ENCODE results near the gene ADGRL3.

DNA sequence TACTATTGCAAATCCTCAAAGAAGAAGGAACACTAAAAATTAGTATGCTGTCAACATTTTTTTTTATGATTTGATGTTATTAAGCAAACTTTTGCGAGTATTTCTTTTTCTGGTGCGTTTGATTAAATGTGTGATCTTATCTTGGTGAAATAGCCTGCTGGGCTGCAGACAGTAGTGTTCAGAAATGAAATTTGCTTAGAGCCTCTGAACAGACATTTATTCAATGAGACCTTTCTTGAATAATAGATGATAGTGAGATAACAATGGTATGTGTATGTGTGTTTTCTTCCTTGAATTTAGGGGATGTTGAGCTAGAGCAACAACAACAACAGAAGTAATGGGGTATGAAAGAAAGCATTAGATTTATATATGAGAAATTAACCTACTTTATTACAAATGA lies 12.7 kb downstream of the ADGRL3 start:
- TF ChIP-seq, protein P1, sequence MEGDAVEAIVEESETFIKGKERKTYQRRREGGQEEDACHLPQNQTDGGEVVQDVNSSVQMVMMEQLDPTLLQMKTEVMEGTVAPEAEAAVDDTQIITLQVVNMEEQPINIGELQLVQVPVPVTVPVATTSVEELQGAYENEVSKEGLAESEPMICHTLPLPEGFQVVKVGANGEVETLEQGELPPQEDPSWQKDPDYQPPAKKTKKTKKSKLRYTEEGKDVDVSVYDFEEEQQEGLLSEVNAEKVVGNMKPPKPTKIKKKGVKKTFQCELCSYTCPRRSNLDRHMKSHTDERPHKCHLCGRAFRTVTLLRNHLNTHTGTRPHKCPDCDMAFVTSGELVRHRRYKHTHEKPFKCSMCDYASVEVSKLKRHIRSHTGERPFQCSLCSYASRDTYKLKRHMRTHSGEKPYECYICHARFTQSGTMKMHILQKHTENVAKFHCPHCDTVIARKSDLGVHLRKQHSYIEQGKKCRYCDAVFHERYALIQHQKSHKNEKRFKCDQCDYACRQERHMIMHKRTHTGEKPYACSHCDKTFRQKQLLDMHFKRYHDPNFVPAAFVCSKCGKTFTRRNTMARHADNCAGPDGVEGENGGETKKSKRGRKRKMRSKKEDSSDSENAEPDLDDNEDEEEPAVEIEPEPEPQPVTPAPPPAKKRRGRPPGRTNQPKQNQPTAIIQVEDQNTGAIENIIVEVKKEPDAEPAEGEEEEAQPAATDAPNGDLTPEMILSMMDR (IDR thresholded peaks at IDR 0.05; ENCODE audit: low read depth, low read length, missing input control): no peak
- TF ChIP-seq, protein P2, sequence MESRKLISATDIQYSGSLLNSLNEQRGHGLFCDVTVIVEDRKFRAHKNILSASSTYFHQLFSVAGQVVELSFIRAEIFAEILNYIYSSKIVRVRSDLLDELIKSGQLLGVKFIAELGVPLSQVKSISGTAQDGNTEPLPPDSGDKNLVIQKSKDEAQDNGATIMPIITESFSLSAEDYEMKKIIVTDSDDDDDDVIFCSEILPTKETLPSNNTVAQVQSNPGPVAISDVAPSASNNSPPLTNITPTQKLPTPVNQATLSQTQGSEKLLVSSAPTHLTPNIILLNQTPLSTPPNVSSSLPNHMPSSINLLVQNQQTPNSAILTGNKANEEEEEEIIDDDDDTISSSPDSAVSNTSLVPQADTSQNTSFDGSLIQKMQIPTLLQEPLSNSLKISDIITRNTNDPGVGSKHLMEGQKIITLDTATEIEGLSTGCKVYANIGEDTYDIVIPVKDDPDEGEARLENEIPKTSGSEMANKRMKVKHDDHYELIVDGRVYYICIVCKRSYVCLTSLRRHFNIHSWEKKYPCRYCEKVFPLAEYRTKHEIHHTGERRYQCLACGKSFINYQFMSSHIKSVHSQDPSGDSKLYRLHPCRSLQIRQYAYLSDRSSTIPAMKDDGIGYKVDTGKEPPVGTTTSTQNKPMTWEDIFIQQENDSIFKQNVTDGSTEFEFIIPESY (IDR thresholded peaks at IDR 0.05): no peak
- TF ChIP-seq NR2F2 (IDR thresholded peaks at IDR 0.05): no peak

All from liver (tissue), 3 donors.